Kidney epithelial cell (primary cell): ENCODE measurements around the gene GALNT1. TPM values are rescaled to one million over a fixed set of nuclear protein-coding genes. Genes with fewer than 3 reads are reported as not detected.

ENCODE experiments used
- DNase-seq: peaks from one replicate; pipeline ENCODE4 v3.0.0-alpha.2; 2010; ENCODE audit warnings: low read depth
- H3K27me3 ChIP-seq: 2 replicates; pipeline ENCODE4 v1.6.0; 2011; ENCODE audit warnings: low read length; ENCODE audit not compliant: control insufficient read depth, insufficient read depth
- H3K36me3 ChIP-seq: 2 replicates; pipeline ENCODE4 v1.5.1; 2011; ENCODE audit warnings: low read length; ENCODE audit not compliant: control insufficient read depth, insufficient read depth
- H3K4me3 ChIP-seq: 2 replicates; pipeline ENCODE4 v1.5.1; 2011; ENCODE audit warnings: low read depth, mild to moderate bottlenecking, control low read depth, low read length
- CTCF ChIP-seq: IDR thresholded peaks from 2 replicates; pipeline ENCODE4 v1.5.1; 2011; ENCODE audit warnings: mild to moderate bottlenecking, moderate library complexity, low read length, control low read depth, inconsistent platforms; ENCODE audit not compliant: insufficient read depth, poor library complexity, severe bottlenecking
- total RNA-seq: library from RNA; depleted of rRNA; stranded (reverse); fragments of >200 nt; gene quantifications from 2 replicates; pipeline ENCODE4 v1.2.3, GENCODE V29; 2015

GALNT1 gene
- total RNA-seq, 1 donor from 2014 or later: 53.2 TPM

GRCh38 chr18:35707247-35707646 lies 125.7 kb downstream of the GALNT1 start:
- no peak for DNase-seq
- Histone ChIP-seq H3K36me3 (no peaks in the 10 kb centered on the region), H3K27me3 (no peaks in the 10 kb centered on the region), H3K4me3 (no peak overlapping the region)
- TF ChIP-seq CTCF: no peak

GRCh38 chr18:35707674-35708073 lies 126.1 kb downstream of the GALNT1 start:
- Histone ChIP-seq H3K4me3 (no peak overlapping the region), H3K27me3 (no peaks in the 10 kb centered on the region), H3K36me3 (no peaks in the 10 kb centered on the region)
- TF ChIP-seq CTCF: no peak
- no peak for DNase-seq

- DNase-seq: no peak
- no peaks in the 10 kb centered on the region for H3K36me3 ChIP-seq
Observed at GRCh38 chr18:35710581-35710980, 129.0 kb downstream of the GALNT1 start.

GRCh38 chr18:35711227-35711626 lies 129.7 kb downstream of the GALNT1 start:
- H3K27me3 ChIP-seq: no peaks in the 10 kb centered on the region
- no peak for DNase-seq
- no peak for TF ChIP-seq CTCF
- no peaks in the 10 kb centered on the region for H3K36me3 ChIP-seq
- no peak overlapping the region for H3K4me3 ChIP-seq

More at GRCh38 chr18:35710581-35710980, 129.0 kb downstream of the GALNT1 start:
- Histone ChIP-seq H3K4me3 (no peak overlapping the region), H3K27me3 (no peaks in the 10 kb centered on the region)
- no peak for TF ChIP-seq CTCF

GRCh38 chr18:35713545-35713944 lies 132.0 kb downstream of the GALNT1 start:
- H3K4me3 ChIP-seq: no peak overlapping the region
- no peak for TF ChIP-seq CTCF
- H3K36me3 ChIP-seq: no peaks in the 10 kb centered on the region
- H3K27me3 ChIP-seq: no peaks in the 10 kb centered on the region
- DNase-seq: no peak

GRCh38 chr18:35714539-35714938 lies 133.0 kb downstream of the GALNT1 start:
- no peaks in the 10 kb centered on the region for H3K27me3 ChIP-seq
- no peak for TF ChIP-seq CTCF
- H3K36me3 ChIP-seq: no peaks in the 10 kb centered on the region
- no peak for DNase-seq
- no peak overlapping the region for H3K4me3 ChIP-seq
